SU-DHL-6 (cell line): ENCODE measurements around the gene LRRC74A.
"Not testable (repeated sequence)": the region's sequence is repeated elsewhere in the genome, so short reads cannot be mapped to it uniquely, and the experiment has no call there.

Experiments
- H2AFZ ChIP-seq: fragments of 200-600 bp; sonication (generic); 2 replicates; pipeline ENCODE4 v1.6.1; 2014; ENCODE audit warnings: low read depth, mild to moderate bottlenecking, moderate library complexity, mixed read lengths, antibody characterized with exemption, low read length; ENCODE audit not compliant: severe bottlenecking
- H3F3A ChIP-seq: fragments of 200-600 bp; shearing (Covaris generic); 2 replicates; pipeline ENCODE4 v1.6.0; 2016; ENCODE audit warnings: antibody characterized with exemption, mild to moderate bottlenecking; ENCODE audit not compliant: insufficient read depth
- H3K27ac ChIP-seq: fragments of 200-600 bp; sonication (generic); 2 replicates; pipeline ENCODE4 v1.5.1; 2016; ENCODE audit warnings: low read depth, mild to moderate bottlenecking, low read length, moderate library complexity, mixed read lengths
- H3K27me3 ChIP-seq: fragments of 200-600 bp; sonication (generic), shearing (Covaris generic); 2 replicates; pipeline ENCODE4 v1.6.0; 2014; ENCODE audit warnings: mild to moderate bottlenecking, low read length
- H3K36me3 ChIP-seq: fragments of 200-600 bp; sonication (generic); 2 replicates; pipeline ENCODE4 v1.6.1; 2014; ENCODE audit warnings: mild to moderate bottlenecking, low read length, mixed read lengths
- H3K4me2 ChIP-seq: fragments of 300-600, 200-600 bp; shearing (Covaris generic), sonication (generic); 2 replicates; pipeline ENCODE4 v1.6.0; 2014; ENCODE audit warnings: low read length, low read depth, mild to moderate bottlenecking; ENCODE audit not compliant: poor library complexity, severe bottlenecking
- H3K4me3 ChIP-seq: fragments of 200-600 bp; sonication (generic); 2 replicates; pipeline ENCODE4 v1.5.1; 2014; ENCODE audit warnings: antibody characterized with exemption, low read length, mild to moderate bottlenecking, mixed read lengths; ENCODE audit not compliant: insufficient read depth, poor library complexity, severe bottlenecking
- H3K79me2 ChIP-seq: fragments of 200-600 bp; sonication (generic); 2 replicates; pipeline ENCODE4 v1.6.1; 2014; ENCODE audit warnings: mild to moderate bottlenecking, low read length, moderate library complexity; ENCODE audit not compliant: insufficient read depth
- H3K9ac ChIP-seq: fragments of 200-600 bp; sonication (generic); 2 replicates; pipeline ENCODE4 v1.7.0; 2014; ENCODE audit warnings: mild to moderate bottlenecking, low read length
- H3K9me2 ChIP-seq: fragments of 200-600 bp; sonication (generic); replicated peaks from 2 replicates; pipeline ENCODE4 v1.6.1; 2014; ENCODE audit warnings: low read length; ENCODE audit not compliant: insufficient read depth
- H3K9me3 ChIP-seq: fragments of 200-600 bp; sonication (generic); 2 replicates; pipeline ENCODE4 v1.6.1; 2014; ENCODE audit warnings: low read length, mixed read lengths; ENCODE audit not compliant: insufficient read depth
- H4K20me1 ChIP-seq: fragments of 200-600 bp; sonication (generic); 2 replicates; pipeline ENCODE4 v1.6.1; 2014; ENCODE audit warnings: low read depth, mild to moderate bottlenecking, antibody characterized with exemption, low read length, moderate library complexity, mixed read lengths
- EZH2phosphoT487 ChIP-seq: fragments of 200-600 bp; sonication (generic), shearing (Covaris generic); conservative IDR thresholded peaks from 2 replicates; pipeline ENCODE4 v1.6.1; 2018; ENCODE audit warnings: mild to moderate bottlenecking, antibody characterized with exemption, low read length, moderate library complexity, mixed read lengths
- TF ChIP-seq, protein P1 (sequence below): fragments of 200-600 bp; sonication (generic); IDR thresholded peaks from one replicate; pipeline ENCODE4 v1.5.1; 2017; ENCODE audit warnings: antibody characterized with exemption, mild to moderate bottlenecking, low read length, moderate library complexity; ENCODE audit not compliant: insufficient read depth, poor library complexity, severe bottlenecking

The LRRC74A gene

GRCh38 chr14:76887191-76887590, 61.0 kb downstream of the LRRC74A start:
- Histone ChIP-seq H3K9me2 (no peaks in the 10 kb centered on the region), H3K4me3 (no peak overlapping the region), H3K4me2 (no peak overlapping the region), H3K9me3 (peaks cover under 1% of the 10 kb centered on the region; the same call in 1 of the 2 replicates), H3K27ac (no peak overlapping the region), H3K79me2 (no peaks in the 10 kb centered on the region), H2AFZ (no peak overlapping the region), H3K27me3 (no peaks in the 10 kb centered on the region), H3F3A (no peaks in the 10 kb centered on the region), H3K9ac (no peak overlapping the region), H4K20me1 (no peaks in the 10 kb centered on the region), H3K36me3 (no peaks in the 10 kb centered on the region)
- TF ChIP-seq EZH2phosphoT487: no peak
- TF ChIP-seq, protein P1, sequence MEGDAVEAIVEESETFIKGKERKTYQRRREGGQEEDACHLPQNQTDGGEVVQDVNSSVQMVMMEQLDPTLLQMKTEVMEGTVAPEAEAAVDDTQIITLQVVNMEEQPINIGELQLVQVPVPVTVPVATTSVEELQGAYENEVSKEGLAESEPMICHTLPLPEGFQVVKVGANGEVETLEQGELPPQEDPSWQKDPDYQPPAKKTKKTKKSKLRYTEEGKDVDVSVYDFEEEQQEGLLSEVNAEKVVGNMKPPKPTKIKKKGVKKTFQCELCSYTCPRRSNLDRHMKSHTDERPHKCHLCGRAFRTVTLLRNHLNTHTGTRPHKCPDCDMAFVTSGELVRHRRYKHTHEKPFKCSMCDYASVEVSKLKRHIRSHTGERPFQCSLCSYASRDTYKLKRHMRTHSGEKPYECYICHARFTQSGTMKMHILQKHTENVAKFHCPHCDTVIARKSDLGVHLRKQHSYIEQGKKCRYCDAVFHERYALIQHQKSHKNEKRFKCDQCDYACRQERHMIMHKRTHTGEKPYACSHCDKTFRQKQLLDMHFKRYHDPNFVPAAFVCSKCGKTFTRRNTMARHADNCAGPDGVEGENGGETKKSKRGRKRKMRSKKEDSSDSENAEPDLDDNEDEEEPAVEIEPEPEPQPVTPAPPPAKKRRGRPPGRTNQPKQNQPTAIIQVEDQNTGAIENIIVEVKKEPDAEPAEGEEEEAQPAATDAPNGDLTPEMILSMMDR: no peak

DNA sequence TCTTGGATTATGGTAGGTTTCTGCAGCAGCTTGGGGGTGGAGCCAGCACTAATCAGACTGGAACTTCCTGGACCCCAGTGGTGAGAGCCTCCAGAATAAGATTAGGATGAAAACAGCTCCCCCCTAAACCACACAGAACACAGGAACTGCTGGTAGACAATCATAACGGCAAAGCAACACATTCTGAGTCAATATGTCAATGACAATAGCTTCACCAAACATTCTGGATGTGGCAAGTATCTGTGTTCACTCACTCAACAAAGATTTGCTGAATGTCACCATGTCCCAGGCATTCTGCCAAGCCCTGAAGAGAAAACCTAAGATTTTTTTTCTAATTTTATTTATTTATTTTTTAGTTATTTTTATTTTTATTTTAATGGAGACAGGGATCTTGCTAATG, 65.2 kb downstream of the LRRC74A start:
- no peak overlapping the region for H3K4me2 ChIP-seq
- H3F3A ChIP-seq: no peaks in the 10 kb centered on the region
- H2AFZ ChIP-seq: no peak overlapping the region
- H3K79me2 ChIP-seq: no peaks in the 10 kb centered on the region
- no peak overlapping the region for H3K4me3 ChIP-seq
- H3K36me3 ChIP-seq: 0 out of 2 replicates have a peak, but pooled peaks cover 3% of the 10 kb centered on the region
- no peaks in the 10 kb centered on the region for H4K20me1 ChIP-seq
- no peak for TF ChIP-seq EZH2phosphoT487
- TF ChIP-seq, protein P1: no peak
- H3K9me2 ChIP-seq: no peaks in the 10 kb centered on the region
- no peak overlapping the region for H3K9ac ChIP-seq
- peaks cover 5% of the 10 kb centered on the region; the same call in 1 of the 2 replicates for H3K9me3 ChIP-seq
- H3K27me3 ChIP-seq: 0 out of 2 replicates have a peak, but pooled peaks cover 2% of the 10 kb centered on the region
- H3K27ac ChIP-seq: no peak overlapping the region

DNA sequence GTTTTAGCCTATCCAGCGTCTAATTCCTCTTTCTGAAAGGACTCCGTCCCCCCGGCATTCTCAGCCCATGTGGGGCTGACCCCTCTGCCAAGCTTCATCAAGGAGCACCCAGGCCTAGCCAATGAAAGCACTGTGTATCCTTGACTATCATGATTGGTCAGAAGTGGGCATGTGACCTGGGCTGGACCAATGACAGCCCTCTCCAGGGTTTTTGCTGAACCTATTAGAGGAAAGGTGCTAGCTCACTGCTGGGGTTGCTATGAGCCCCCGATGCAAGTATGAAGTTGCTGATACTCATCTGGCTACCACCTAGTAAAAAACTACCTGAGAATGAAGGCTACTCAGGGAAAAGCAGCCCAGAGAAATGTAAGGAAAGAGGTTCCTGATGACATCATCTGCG, 68.1 kb downstream of the LRRC74A start:
- Histone ChIP-seq H3K9me2 (no peaks in the 10 kb centered on the region), H3K79me2 (no peaks in the 10 kb centered on the region), H3K9ac (no peak overlapping the region), H3K4me2 (no peak overlapping the region), H3F3A (no peaks in the 10 kb centered on the region), H2AFZ (no peak overlapping the region), H3K27ac (no peak overlapping the region), H3K4me3 (no peak overlapping the region), H3K36me3 (0 out of 2 replicates have a peak, but pooled peaks cover 3% of the 10 kb centered on the region), H3K9me3 (peaks cover 5% of the 10 kb centered on the region; the same call in 1 of the 2 replicates), H3K27me3 (0 out of 2 replicates have a peak, but pooled peaks cover 2% of the 10 kb centered on the region), H4K20me1 (no peaks in the 10 kb centered on the region)
- TF ChIP-seq, protein P1: no peak

- H3K27me3 ChIP-seq, H3K4me3 ChIP-seq, H4K20me1 ChIP-seq, H3K9me3 ChIP-seq, H3K27ac ChIP-seq, H3K9ac ChIP-seq, H3F3A ChIP-seq, H3K9me2 ChIP-seq, H2AFZ ChIP-seq, H3K4me2 ChIP-seq, H3K79me2 ChIP-seq, H3K36me3 ChIP-seq: not testable (repeated sequence)
Observed at GRCh38 chr14:76898006-76898405, 71.8 kb downstream of the LRRC74A start.
